Mucosa of rectum (tissue), 2 donors: ENCODE measurements around the gene PACRG.

Source experiments
- H3K27ac ChIP-seq, 2 donors: one replicate each; pipeline ENCODE4 v1.7.0; 2013; ENCODE audit warnings: inconsistent platforms in 2 of 2, low read depth in 2 of 2, low read length in 2 of 2
- H3K27me3 ChIP-seq, 2 donors: one replicate each; pipeline ENCODE4 v1.7.0; 2013; ENCODE audit warnings: low read length in 2 of 2; ENCODE audit not compliant: control insufficient read depth in 2 of 2, insufficient read depth in 2 of 2
- H3K36me3 ChIP-seq, 2 donors: one replicate each; pipeline ENCODE4 v1.7.0; 2013; ENCODE audit warnings: low read length in 2 of 2; ENCODE audit not compliant: control insufficient read depth in 2 of 2, insufficient read depth in 2 of 2
- H3K4me1 ChIP-seq, 2 donors: one replicate each; pipeline ENCODE4 v1.7.0; 2013; ENCODE audit warnings: low read length in 2 of 2, mild to moderate bottlenecking in 1 of 2; ENCODE audit not compliant: control insufficient read depth in 2 of 2, insufficient read depth in 2 of 2
- H3K4me3 ChIP-seq, 2 donors: one replicate each; pipeline ENCODE4 v1.7.0; 2013; ENCODE audit warnings: low read length in 2 of 2
- H3K9ac ChIP-seq, 2 donors: one replicate each; pipeline ENCODE4 v1.7.0; 2013; ENCODE audit warnings: low read length in 2 of 2, low read depth in 1 of 2, mild to moderate bottlenecking in 1 of 2
- H3K9me3 ChIP-seq, 2 donors: one replicate each; pipeline ENCODE4 v1.7.0; 2013; ENCODE audit warnings: low read length in 2 of 2; ENCODE audit not compliant: control insufficient read depth in 2 of 2
- donor health status: healthy.
- donor health status: Normal muscosa, but diverticular disease.

Gene PACRG

GRCh38 chr6:163099621-163100171 lies 371.9 kb downstream of the PACRG start:
- no peak overlapping the region for H3K4me3 ChIP-seq
- no peak overlapping the region for H3K27ac ChIP-seq
- H3K27me3 ChIP-seq: no peaks in the 10 kb centered on the region
- no peaks in the 10 kb centered on the region for H3K4me1 ChIP-seq
- H3K36me3 ChIP-seq: no peaks in the 10 kb centered on the region
- H3K9ac ChIP-seq: no peak overlapping the region
- H3K9me3 ChIP-seq: no peaks in the 10 kb centered on the region

- no peaks in the 10 kb centered on the region for H3K27me3 ChIP-seq
- no peak overlapping the region for H3K27ac ChIP-seq
- no peak overlapping the region for H3K4me3 ChIP-seq
- no peaks in the 10 kb centered on the region for H3K36me3 ChIP-seq
- H3K9ac ChIP-seq: no peak overlapping the region
- no peaks in the 10 kb centered on the region for H3K9me3 ChIP-seq
- no peaks in the 10 kb centered on the region for H3K4me1 ChIP-seq
Observed at GRCh38 chr6:163100259-163100658, 372.5 kb downstream of the PACRG start.

DNA sequence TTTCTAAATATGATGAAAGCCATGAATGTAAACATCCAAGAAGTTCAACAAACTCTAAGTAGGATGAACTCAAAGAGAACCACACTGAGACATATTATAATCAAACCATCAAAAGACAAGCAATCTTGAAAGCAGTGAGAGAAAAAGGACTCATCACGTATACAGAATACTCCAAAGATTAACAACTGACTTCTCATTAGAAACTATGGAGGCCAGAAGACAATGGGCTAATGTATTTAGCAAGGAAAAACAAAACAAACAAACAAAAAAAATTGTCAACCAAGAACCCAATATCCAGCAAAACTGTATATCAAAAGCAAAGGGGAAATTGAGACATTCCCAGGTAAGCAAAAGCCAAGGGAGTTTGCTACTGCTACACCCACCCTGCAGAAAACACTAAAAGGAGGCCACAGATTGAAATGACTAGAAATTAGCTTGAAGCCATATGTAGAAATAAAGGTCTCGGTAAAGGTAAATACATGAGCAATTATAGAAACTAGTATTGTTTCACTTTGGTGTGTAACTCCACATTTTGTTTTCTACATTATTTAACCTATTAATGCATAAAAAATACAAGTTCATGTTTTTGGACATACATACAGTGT lies 385.7 kb downstream of the PACRG start:
- Histone ChIP-seq H3K27me3 (no peaks in the 10 kb centered on the region), H3K9ac (no peak overlapping the region), H3K27ac (no peak overlapping the region), H3K36me3 (no peaks in the 10 kb centered on the region), H3K9me3 (peaks cover 5% of the 10 kb centered on the region in 2 donors), H3K4me1 (no peaks in the 10 kb centered on the region), H3K4me3 (no peak overlapping the region)

GRCh38 chr6:163118941-163119340 lies 391.2 kb downstream of the PACRG start:
- Histone ChIP-seq H3K4me1 (no peaks in the 10 kb centered on the region), H3K27me3 (no peaks in the 10 kb centered on the region), H3K4me3 (no peak overlapping the region), H3K36me3 (no peaks in the 10 kb centered on the region), H3K9me3 (no peaks in the 10 kb centered on the region), H3K27ac (no peak overlapping the region), H3K9ac (no peak overlapping the region)

DNA sequence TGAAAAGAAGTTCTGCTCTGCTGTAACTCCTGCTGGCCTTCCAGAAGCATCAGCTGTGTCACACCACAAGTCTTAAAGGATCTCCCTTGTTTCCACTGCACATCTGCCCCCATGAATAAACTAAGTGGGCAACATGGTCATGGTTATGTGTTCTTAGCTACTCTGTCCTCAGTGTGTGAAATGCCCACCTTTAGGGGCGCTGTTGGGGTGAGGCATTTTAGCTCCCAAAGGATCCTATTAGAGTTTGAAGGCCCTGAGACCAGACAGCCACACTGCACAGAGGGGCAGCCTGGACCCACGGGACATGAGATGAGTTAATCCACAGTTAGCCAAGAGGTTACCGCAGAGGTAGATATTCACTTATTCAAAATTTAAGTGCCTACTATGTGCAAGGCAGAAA lies 392.4 kb downstream of the PACRG start:
- Histone ChIP-seq H3K9ac (no peak overlapping the region), H3K9me3 (no peaks in the 10 kb centered on the region), H3K4me3 (no peak overlapping the region), H3K27me3 (no peaks in the 10 kb centered on the region), H3K36me3 (no peaks in the 10 kb centered on the region), H3K4me1 (no peaks in the 10 kb centered on the region), H3K27ac (no peak overlapping the region)

DNA sequence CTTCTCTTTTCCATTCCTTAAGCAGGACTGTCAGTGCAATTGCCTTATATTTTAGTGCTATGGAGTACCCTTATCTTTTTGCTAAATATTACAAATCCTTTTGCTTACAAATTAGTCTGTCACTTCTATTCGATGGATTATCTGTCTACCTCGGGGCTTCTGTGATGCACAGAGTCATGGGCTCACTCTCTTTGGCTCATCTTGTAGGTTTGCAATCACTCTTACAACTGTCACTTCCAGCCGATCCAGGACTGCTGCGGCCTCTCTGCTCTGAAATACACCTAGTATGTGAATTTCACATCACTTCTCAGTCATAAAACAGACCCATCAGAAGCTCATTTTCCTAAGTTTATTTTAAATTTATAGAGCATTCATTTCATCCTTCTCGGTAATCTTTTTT lies 393.5 kb downstream of the PACRG start:
- H3K9ac ChIP-seq: no peak overlapping the region
- H3K9me3 ChIP-seq: no peaks in the 10 kb centered on the region
- H3K27ac ChIP-seq: no peak overlapping the region
- H3K36me3 ChIP-seq: no peaks in the 10 kb centered on the region
- no peaks in the 10 kb centered on the region for H3K27me3 ChIP-seq
- H3K4me3 ChIP-seq: no peak overlapping the region
- no peaks in the 10 kb centered on the region for H3K4me1 ChIP-seq

DNA sequence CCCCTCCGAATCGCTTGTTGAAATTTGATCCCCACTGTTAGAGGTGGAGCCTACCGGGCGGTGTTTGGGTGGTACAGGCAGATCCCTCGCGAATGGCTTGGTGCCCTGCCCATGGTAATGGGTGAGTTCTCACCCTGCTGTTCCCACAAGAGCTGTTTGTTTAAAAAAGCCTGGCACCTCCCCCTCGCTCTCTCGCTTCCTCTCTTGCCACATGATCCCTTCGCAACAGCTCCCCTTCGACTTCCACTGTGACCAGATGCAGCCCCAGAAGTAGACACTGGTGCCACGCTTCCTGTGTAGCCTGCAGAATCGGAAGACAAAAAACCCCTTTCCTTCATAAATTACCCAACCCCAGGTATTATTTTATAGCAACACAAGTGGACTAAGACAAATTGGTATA lies 394.6 kb downstream of the PACRG start:
- no peaks in the 10 kb centered on the region for H3K9me3 ChIP-seq
- H3K4me3 ChIP-seq: no peak overlapping the region
- no peak overlapping the region for H3K27ac ChIP-seq
- no peaks in the 10 kb centered on the region for H3K36me3 ChIP-seq
- no peaks in the 10 kb centered on the region for H3K4me1 ChIP-seq
- no peak overlapping the region for H3K9ac ChIP-seq
- no peaks in the 10 kb centered on the region for H3K27me3 ChIP-seq

GRCh38 chr6:163123098-163123497 lies 395.3 kb downstream of the PACRG start:
- H3K36me3 ChIP-seq: no peaks in the 10 kb centered on the region
- H3K4me3 ChIP-seq: no peak overlapping the region
- H3K9ac ChIP-seq: no peak overlapping the region
- no peaks in the 10 kb centered on the region for H3K27me3 ChIP-seq
- no peaks in the 10 kb centered on the region for H3K9me3 ChIP-seq
- H3K27ac ChIP-seq: no peak overlapping the region
- H3K4me1 ChIP-seq: no peaks in the 10 kb centered on the region

DNA sequence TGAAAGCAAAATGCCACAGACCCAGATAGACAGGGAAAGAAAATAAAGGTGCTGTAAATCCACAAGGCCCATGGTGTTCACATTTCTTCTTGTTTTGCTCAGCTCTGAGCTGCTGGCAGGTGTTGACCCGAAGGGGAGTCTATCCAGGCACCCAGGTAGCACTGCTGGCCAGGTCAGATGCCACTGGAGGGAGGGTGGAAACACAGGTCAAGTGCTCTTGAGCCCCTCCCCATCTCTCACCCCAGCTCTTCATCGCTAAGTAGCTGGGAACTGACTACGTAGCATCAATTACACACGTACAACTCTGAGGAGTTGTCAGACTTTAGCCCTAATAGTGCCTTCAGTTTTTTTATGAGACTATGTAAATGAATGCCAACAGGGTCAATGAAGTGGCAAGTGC lies 399.0 kb downstream of the PACRG start:
- Histone ChIP-seq H3K9ac (no peak overlapping the region), H3K4me1 (no peaks in the 10 kb centered on the region), H3K27ac (no peak overlapping the region), H3K27me3 (no peaks in the 10 kb centered on the region), H3K4me3 (no peak overlapping the region), H3K36me3 (no peaks in the 10 kb centered on the region), H3K9me3 (no peaks in the 10 kb centered on the region)

GRCh38 chr6:163127587-163127986 lies 399.8 kb downstream of the PACRG start:
- no peaks in the 10 kb centered on the region for H3K36me3 ChIP-seq
- no peak overlapping the region for H3K27ac ChIP-seq
- H3K4me3 ChIP-seq: no peak overlapping the region
- H3K27me3 ChIP-seq: no peaks in the 10 kb centered on the region
- no peak overlapping the region for H3K9ac ChIP-seq
- H3K4me1 ChIP-seq: no peaks in the 10 kb centered on the region
- H3K9me3 ChIP-seq: no peaks in the 10 kb centered on the region

GRCh38 chr6:163128324-163128723 lies 400.6 kb downstream of the PACRG start:
- no peak overlapping the region for H3K4me3 ChIP-seq
- no peak overlapping the region for H3K27ac ChIP-seq
- H3K9ac ChIP-seq: no peak overlapping the region
- H3K27me3 ChIP-seq: no peaks in the 10 kb centered on the region
- H3K9me3 ChIP-seq: no peaks in the 10 kb centered on the region
- no peaks in the 10 kb centered on the region for H3K4me1 ChIP-seq
- no peaks in the 10 kb centered on the region for H3K36me3 ChIP-seq
